GM21528 (cell line): ENCODE measurements around the gene DSTN.

ENCODE experiments used
- ATAC-seq: cut with Tn5 transposase; IDR thresholded peaks from one replicate; pipeline ENCODE4 v1.9.1; 2021; ENCODE audit warnings: mild to moderate bottlenecking, moderate library complexity; ENCODE audit not compliant: unreplicated experiment, low FRiP score

The DSTN gene

GRCh38 chr20:17610566-17611289, 40.9 kb downstream of the DSTN start:
- no peak for ATAC-seq

DNA sequence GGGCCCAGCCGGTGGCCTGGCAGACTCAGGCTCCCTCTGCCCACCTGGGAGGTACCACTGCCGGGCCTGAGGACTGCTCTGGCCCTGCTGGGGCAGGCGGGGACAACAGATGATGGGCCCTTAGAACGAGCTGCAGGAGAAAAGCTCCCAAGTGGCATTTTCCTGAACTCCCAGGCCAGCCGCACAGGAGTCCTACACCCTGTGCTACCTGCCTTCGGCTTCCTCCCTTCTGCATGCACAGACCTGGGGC, 41.3 kb downstream of the DSTN start:
- ATAC-seq, result no peak

DNA sequence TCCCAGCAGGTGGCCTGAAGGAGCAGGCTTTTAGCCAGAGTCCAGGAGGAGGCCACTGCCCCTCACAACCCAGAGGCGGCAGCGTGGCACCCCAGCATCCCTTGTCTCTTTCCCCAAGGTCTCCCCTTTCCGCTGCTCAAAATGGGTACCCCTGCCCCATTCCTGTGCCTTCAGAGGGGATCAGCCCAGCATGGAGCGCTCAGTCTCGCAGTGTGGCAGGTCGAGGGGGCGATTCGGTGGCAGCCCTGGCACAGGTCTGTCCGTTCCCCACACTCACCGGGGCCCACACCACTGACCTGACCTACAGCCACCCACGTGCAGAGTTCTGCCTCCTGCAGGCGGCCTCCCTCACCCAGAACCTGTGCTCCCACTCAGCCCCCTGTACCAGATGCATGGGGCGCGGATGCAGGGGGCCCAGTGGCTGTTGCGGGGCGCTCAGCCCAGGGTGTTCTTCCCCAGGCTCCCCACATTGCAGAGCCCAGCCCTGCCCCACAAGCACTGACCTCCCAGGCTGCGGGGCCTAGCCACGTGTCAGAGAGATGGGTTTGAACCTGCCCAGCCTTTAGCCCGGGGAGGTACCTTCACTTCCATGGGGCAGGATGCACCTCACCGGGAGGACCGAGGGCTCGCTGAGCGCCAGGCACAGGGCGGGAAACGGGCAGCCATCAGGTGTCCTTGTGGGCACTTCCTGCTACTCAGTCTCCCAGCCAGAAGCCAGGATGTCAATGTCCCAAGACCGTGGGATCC, 41.8 kb downstream of the DSTN start:
- ATAC-seq, result no peak

DNA sequence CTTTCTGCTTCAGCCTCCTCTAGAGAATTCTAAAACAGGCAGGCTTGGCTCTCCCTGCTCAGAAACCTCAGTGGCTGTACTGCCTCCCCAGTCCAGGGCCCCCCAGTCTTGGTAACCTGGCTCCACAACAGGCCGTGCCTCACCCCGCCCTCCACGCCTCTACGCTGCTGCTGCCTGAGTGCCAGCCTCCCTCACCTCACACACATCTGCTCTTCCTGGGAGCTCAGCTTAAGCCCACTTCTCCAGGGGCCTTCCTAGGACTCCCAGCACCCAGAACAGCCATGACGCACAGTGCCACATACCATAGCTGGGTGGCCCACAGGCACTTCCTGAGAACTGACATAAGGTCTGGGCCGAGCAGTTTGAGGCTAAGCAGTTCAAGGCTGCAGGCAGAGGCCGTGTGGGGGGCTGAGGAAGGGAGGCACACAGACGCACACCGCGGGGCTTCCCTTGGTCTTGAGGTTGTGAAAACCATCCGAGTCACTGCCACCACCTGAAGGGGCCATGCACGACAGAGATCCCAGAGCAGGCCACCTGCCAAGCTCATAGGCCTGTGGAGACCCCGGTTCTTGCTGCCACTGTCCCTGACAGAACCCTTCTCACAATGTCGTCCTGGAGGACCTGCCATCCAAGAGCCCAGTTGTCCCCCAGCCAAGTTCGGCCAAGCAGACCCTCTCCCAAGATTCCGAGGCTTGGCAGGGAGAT, 42.6 kb downstream of the DSTN start:
- no peak for ATAC-seq

GRCh38 chr20:17612992-17613327, 43.1 kb downstream of the DSTN start:
- ATAC-seq, result no peak

GRCh38 chr20:17613328-17614175, 43.7 kb downstream of the DSTN start:
- no peak for ATAC-seq

DNA sequence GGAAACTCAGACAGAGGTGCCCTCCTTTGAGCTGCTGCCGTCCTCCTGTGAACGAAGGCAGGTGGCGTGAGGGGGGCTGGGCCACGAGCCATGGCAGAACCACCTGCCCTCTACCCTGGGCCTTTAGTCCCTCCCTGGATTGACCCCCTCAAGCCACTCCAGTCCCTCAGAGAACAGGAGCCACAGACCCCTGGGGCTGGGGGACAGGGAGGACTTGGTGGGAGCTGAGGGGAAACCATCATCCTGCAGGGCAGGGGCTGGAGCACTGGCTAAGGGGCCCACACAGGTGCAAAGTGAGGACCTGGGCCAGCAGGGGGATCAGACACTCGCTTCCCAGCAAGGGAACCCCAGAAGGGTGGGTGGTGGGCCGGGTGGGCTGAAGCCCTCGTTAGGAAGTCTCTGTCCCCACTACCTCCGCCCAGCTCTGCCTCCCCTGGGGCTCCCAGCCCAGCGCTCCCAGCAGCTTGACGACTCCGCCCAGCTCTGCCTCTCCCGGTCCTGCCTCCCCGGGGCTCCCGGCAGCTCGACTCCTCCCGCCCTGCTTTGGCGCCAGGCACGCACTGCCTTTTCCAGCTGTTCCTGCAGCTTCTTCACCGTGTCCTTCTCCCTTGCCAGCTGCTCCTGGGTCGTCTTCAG, 44.4 kb downstream of the DSTN start:
- no peak for ATAC-seq

GRCh38 chr20:17614812-17615644, 45.2 kb downstream of the DSTN start:
- no peak for ATAC-seq

- no peak for ATAC-seq
Measured at GRCh38 chr20:17615645-17616479, 46.0 kb downstream of the DSTN start.

GRCh38 chr20:17616480-17617211, 46.8 kb downstream of the DSTN start:
- no peak for ATAC-seq

- ATAC-seq, result no peak
Measured at GRCh38 chr20:17617212-17617867, 47.5 kb downstream of the DSTN start.

DNA sequence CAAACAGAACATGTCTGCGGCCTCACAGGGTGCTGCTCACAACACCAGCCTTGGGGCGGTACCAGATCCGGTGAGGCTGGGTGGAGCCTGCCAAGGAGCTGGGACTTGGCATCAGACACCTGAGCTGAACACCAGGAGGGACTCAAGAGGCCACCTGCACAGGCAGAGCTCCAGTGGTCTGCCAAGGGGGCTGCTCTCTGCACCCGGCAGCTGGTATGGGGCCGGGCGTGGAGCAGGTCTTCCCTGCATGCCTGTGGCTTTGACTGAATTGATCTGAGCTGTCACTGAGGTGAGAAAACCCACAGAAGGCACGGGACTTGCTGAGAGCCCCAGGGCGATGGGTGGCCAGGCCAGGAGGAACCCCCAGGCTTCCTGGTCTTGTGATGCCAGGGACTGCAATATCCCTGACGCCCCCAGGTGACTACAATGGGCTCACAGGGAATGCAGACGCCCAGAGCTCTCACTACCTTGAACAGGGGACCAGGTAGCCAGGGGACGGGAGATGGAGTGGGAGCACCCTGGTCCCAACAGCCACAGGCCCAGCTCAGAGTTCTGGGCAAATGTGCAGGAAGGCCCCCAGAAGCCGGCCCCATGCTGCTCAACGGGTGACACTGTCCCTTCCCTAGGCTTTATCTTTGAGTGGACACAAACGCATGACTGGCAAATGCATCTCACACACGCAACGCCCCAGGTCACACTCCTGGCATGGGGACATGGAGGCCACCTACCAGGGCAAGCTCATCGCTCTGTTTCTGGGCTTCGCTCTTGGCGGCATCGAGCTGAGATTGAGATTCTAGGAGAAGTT, 48.2 kb downstream of the DSTN start:
- ATAC-seq, result no peak

DNA sequence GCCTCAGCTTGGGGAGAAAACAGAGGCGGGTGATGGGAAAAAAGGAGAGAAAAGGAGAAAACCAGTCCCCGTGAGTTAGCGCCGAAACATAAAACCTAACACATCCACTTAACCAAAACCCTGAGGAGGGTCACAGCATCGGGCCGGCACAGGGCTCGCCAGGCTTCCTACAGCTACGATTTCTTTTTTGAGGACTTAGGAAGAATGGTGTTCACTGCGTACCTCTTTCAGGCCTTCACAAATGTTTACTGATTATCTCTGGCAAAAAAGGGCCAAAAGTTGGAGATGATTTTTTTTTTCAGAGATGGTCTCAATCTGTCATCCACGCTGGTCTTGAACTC, 48.8 kb downstream of the DSTN start:
- ATAC-seq, result no peak

DNA sequence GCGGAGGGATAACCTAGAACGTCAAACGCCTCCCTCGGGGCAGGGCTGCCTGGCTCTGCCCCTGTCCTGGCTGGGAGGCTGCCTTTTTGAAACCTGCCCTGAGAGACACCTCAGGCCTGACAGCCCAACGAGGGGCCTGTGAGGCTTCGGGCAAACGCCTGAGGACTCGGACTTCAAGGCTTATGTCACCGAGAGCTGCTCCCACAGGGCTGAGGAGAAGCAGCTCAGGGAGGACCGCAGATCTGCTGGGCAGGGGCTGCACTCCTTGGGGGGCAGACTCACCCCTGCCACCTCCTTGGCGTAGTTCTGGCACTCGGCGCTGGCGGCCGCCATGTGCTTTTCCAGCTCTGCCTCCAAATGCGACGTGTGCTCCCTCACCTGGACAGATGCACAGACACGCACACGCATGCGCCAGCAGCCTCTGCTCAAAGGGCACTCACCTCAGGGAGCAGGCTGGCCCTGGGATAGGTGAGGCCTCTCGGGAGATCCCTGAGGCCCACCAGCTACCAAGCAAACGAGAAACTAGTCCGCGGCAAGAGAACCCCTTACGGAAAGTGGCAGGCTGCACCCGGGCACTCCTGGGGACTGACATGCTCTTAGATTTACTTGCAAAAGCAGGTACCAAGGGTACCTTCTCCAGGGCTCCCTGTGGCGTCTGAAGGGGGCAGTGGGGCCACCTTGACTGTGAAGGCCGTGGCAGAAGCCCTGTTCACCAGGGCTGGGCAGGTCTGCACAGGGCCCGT, 49.6 kb downstream of the DSTN start:
- ATAC-seq, result no peak

DNA sequence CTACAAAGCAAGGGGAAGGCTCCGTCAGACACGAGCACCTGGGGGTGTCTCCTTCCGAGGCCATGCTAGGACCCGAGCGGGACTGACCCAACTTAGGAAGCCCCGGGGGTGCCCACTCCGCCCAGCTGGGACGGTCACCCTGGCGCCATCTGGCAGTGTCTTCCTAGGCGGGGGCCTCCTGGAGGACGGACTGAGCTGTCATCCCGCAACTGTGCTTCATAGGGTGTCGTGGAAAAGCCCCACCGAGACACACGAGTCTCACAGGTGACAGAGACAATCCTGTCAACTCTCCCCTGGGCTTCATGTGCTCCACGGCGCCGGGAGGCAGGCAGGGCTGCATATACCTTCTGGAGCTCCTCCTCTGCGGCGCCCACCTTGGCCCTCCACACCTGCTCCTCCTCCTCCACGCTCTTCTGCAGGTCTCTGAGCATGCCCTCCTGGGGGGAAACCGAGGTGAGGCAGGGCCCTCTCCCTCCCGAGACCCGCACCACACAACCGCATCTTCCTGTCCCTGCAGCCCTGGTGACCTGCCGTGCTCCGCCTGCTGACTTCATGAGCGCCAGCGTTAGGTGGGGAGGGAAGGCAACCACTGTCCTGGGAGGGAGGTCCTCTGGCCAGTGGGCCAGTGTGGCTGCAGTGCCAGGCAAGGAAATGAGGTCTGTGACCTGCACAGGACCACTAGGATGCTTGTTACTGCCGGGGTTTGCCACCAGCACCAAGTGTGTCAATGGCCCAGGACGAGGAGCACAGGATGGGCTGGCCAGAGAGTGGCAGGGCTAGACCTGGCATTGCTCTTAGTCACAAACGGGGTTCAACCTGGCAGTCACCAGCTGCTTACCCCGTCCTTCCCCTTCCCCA, 50.7 kb downstream of the DSTN start:
- ATAC-seq, result no peak
